Effector memory CD8-positive, alpha-beta T cell (primary cell): ENCODE measurements around the gene PBX1.

Source experiments
- ATAC-seq: fragments of 150-1000 bp; cut with Tn5 transposase; replicated peaks from 2 replicates; pipeline ENCODE4 v1.10.0; 2021; ENCODE audit warnings: mild to moderate bottlenecking, moderate library complexity
- DNase-seq, 3 experiments: peaks; one replicate each; pipeline ENCODE4 v3.0.0; 2021
- H3K27ac Mint-ChIP-seq, 2 donors: one replicate each; pipeline ENCODE4 v1.8.0; 2022; ENCODE audit warnings: mild to moderate bottlenecking in 2 of 2, mixed read lengths in 2 of 2, moderate library complexity in 2 of 2
- H3K27me3 Mint-ChIP-seq, 2 donors: one replicate each; pipeline ENCODE4 v1.8.0; 2022; ENCODE audit warnings: mixed read lengths in 2 of 2
- H3K36me3 Mint-ChIP-seq: one replicate; pipeline ENCODE4 v1.8.0; 2022; ENCODE audit warnings: mild to moderate bottlenecking, moderate library complexity, mixed read lengths; ENCODE audit not compliant: insufficient read depth
- H3K4me1 Mint-ChIP-seq, 2 donors: one replicate each; pipeline ENCODE4 v1.8.0; 2022; ENCODE audit warnings: low read depth in 2 of 2, mixed read lengths in 2 of 2
- H3K4me3 Mint-ChIP-seq, 2 donors: one replicate each; pipeline ENCODE4 v1.8.0; 2022; ENCODE audit warnings: mild to moderate bottlenecking in 2 of 2, mixed read lengths in 2 of 2, moderate library complexity in 2 of 2
- H3K9me3 Mint-ChIP-seq, 2 donors: one replicate each; pipeline ENCODE4 v1.8.0; 2022; ENCODE audit warnings: mixed read lengths in 2 of 2

The PBX1 gene

GRCh38 chr1:164780111-164780812 lies 221.3 kb downstream of the PBX1 start:
- no peaks in the 10 kb centered on the region for H3K4me1 Mint-ChIP-seq
- DNase-seq (no peak), ATAC-seq (no peak)
- H3K36me3 Mint-ChIP-seq: no peaks in the 10 kb centered on the region
- peaks cover 0 to 4% of the 10 kb centered on the region in 2 donors for H3K27me3 Mint-ChIP-seq
- H3K9me3 Mint-ChIP-seq: no peaks in the 10 kb centered on the region
- no peak overlapping the region for H3K27ac Mint-ChIP-seq
- H3K4me3 Mint-ChIP-seq: no peak overlapping the region

GRCh38 chr1:164780863-164781262 lies 221.9 kb downstream of the PBX1 start:
- Mint-ChIP-seq H3K4me3 (no peak overlapping the region), H3K27me3 (peaks cover 0 to 4% of the 10 kb centered on the region in 2 donors), H3K27ac (no peak overlapping the region), H3K9me3 (no peaks in the 10 kb centered on the region), H3K36me3 (no peaks in the 10 kb centered on the region), H3K4me1 (no peaks in the 10 kb centered on the region)
- ATAC-seq (no peak), DNase-seq (no peak)

GRCh38 chr1:164781972-164782371 lies 223.0 kb downstream of the PBX1 start:
- Mint-ChIP-seq H3K4me3 (no peak overlapping the region), H3K36me3 (no peaks in the 10 kb centered on the region), H3K27ac (no peak overlapping the region), H3K9me3 (no peaks in the 10 kb centered on the region), H3K27me3 (peaks cover under 1 to 10% of the 10 kb centered on the region in 2 donors), H3K4me1 (no peaks in the 10 kb centered on the region)
- ATAC-seq: no peak
- no peak for DNase-seq

- Mint-ChIP-seq H3K36me3 (no peaks in the 10 kb centered on the region), H3K9me3 (no peaks in the 10 kb centered on the region), H3K4me3 (no peak overlapping the region), H3K4me1 (peaks cover 0 to 3% of the 10 kb centered on the region in 2 donors), H3K27me3 (peaks cover 9 to 10% of the 10 kb centered on the region in 2 donors), H3K27ac (no peak overlapping the region)
- no peak for DNase-seq
- no peak for ATAC-seq
Observed at GRCh38 chr1:164783778-164784555, 225.0 kb downstream of the PBX1 start.

- DNase-seq (no peak), ATAC-seq (no peak)
- Mint-ChIP-seq H3K36me3 (no peaks in the 10 kb centered on the region), H3K4me1 (peaks cover 0 to 3% of the 10 kb centered on the region in 2 donors), H3K27ac (no peak overlapping the region), H3K9me3 (no peaks in the 10 kb centered on the region), H3K4me3 (no peak overlapping the region), H3K27me3 (peaks cover 9 to 10% of the 10 kb centered on the region in 2 donors)
Observed at GRCh38 chr1:164784960-164785359, 226.0 kb downstream of the PBX1 start.

- Mint-ChIP-seq H3K27ac (no peak overlapping the region), H3K27me3 (peaks cover 9 to 10% of the 10 kb centered on the region in 2 donors), H3K4me1 (peaks cover 0 to 3% of the 10 kb centered on the region in 2 donors), H3K9me3 (no peaks in the 10 kb centered on the region), H3K4me3 (no peak overlapping the region), H3K36me3 (no peaks in the 10 kb centered on the region)
- DNase-seq (no peak), ATAC-seq (no peak)
Observed at GRCh38 chr1:164785841-164786534, 227.0 kb downstream of the PBX1 start.

GRCh38 chr1:164786980-164787833 lies 228.2 kb downstream of the PBX1 start:
- Mint-ChIP-seq H3K9me3 (no peaks in the 10 kb centered on the region), H3K36me3 (no peaks in the 10 kb centered on the region), H3K4me3 (no peak overlapping the region), H3K27ac (no peak overlapping the region), H3K4me1 (peaks cover 0 to 3% of the 10 kb centered on the region in 2 donors), H3K27me3 (peaks cover 9 to 13% of the 10 kb centered on the region in 2 donors)
- peak; percentile 23 to 35 (median 33) for DNase-seq
- peak; percentile 51 for ATAC-seq

- ATAC-seq (no peak), DNase-seq (no peak)
- Mint-ChIP-seq H3K36me3 (no peaks in the 10 kb centered on the region), H3K9me3 (peaks cover 0 to 1% of the 10 kb centered on the region in 2 donors), H3K4me3 (no peak overlapping the region), H3K4me1 (peaks cover 0 to 3% of the 10 kb centered on the region in 2 donors), H3K27ac (no peak overlapping the region), H3K27me3 (peaks cover 9 to 17% of the 10 kb centered on the region in 2 donors)
Observed at GRCh38 chr1:164787834-164788231, 228.8 kb downstream of the PBX1 start.

- no peak overlapping the region for H3K4me3 Mint-ChIP-seq
- peaks cover 9 to 17% of the 10 kb centered on the region in 2 donors for H3K27me3 Mint-ChIP-seq
- H3K27ac Mint-ChIP-seq: no peak overlapping the region
- peaks cover 0 to 1% of the 10 kb centered on the region in 2 donors for H3K9me3 Mint-ChIP-seq
- ATAC-seq (no peak), DNase-seq (no peak)
- H3K36me3 Mint-ChIP-seq: no peaks in the 10 kb centered on the region
- peaks cover 0 to 3% of the 10 kb centered on the region in 2 donors for H3K4me1 Mint-ChIP-seq
Observed at GRCh38 chr1:164790081-164790480, 231.1 kb downstream of the PBX1 start.

- peaks cover 3 to 7% of the 10 kb centered on the region in 2 donors for H3K27me3 Mint-ChIP-seq
- ATAC-seq: no peak
Observed at GRCh38 chr1:164792410-164793004, 233.5 kb downstream of the PBX1 start.

GRCh38 chr1:164794356-164794755 lies 235.4 kb downstream of the PBX1 start:
- no peaks in the 10 kb centered on the region for H3K36me3 Mint-ChIP-seq
- no peak for DNase-seq
- no peaks in the 10 kb centered on the region for H3K4me1 Mint-ChIP-seq
- H3K27ac Mint-ChIP-seq: no peak overlapping the region
- peaks cover 0 to 1% of the 10 kb centered on the region in 2 donors for H3K9me3 Mint-ChIP-seq
- ATAC-seq: no peak
- H3K4me3 Mint-ChIP-seq: no peak overlapping the region
- H3K27me3 Mint-ChIP-seq: peaks cover 0 to 7% of the 10 kb centered on the region in 2 donors

More at GRCh38 chr1:164792410-164793004, 233.5 kb downstream of the PBX1 start:
- H3K27ac Mint-ChIP-seq: no peak overlapping the region
- no peaks in the 10 kb centered on the region for H3K36me3 Mint-ChIP-seq
- peaks cover 0 to 1% of the 10 kb centered on the region in 2 donors for H3K9me3 Mint-ChIP-seq
- no peaks in the 10 kb centered on the region for H3K4me1 Mint-ChIP-seq
- no peak for DNase-seq
- H3K4me3 Mint-ChIP-seq: no peak overlapping the region

GRCh38 chr1:164796916-164797315 lies 237.9 kb downstream of the PBX1 start:
- ATAC-seq: no peak
- Mint-ChIP-seq H3K4me1 (no peaks in the 10 kb centered on the region), H3K4me3 (no peak overlapping the region), H3K27ac (no peak overlapping the region), H3K27me3 (peaks cover 0 to 7% of the 10 kb centered on the region in 2 donors), H3K9me3 (peaks cover 0 to 3% of the 10 kb centered on the region in 2 donors), H3K36me3 (no peaks in the 10 kb centered on the region)
- DNase-seq: no peak
